ENCODE measurements around the gene DDX31.

DDX31 gene

DNA sequence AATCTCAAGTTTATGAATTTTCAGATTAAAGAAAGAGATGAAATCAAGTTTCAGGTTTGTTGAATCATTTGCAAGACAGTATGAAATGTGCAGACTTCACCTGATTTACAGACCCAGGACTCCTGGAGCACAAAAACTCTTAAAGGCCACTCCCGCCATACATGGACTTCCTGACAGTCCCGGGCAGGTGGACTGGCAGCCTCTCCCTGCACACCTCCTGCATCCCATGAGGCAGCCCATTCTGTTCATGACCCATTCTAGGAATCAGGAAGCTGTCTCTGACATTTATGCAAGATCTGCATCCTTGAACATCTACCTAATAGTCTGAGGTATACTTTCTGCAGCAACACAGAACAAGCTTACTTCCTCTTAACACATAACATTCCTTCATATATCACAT is 5.9 kb downstream of the DDX31 start:
- no peak for DNase-seq (ENCODE audit: low read depth)
- H3K4me3 ChIP-seq (replicated peaks; ENCODE audit: low read depth, low read length) = no peak overlapping the region
- TF ChIP-seq CTCF (IDR thresholded peaks at IDR 0.05; ENCODE audit: low read length, missing control alignments) = no peak

GRCh38 chr9:132663117-132663516 is 6.7 kb downstream of the DDX31 start:
- H3K4me3 ChIP-seq (replicated peaks; ENCODE audit: low read depth, low read length) = no peak overlapping the region
- TF ChIP-seq CTCF (IDR thresholded peaks at IDR 0.05; ENCODE audit: low read length, missing control alignments) = no peak
- DNase-seq (ENCODE audit: low read depth) = no peak

DNA sequence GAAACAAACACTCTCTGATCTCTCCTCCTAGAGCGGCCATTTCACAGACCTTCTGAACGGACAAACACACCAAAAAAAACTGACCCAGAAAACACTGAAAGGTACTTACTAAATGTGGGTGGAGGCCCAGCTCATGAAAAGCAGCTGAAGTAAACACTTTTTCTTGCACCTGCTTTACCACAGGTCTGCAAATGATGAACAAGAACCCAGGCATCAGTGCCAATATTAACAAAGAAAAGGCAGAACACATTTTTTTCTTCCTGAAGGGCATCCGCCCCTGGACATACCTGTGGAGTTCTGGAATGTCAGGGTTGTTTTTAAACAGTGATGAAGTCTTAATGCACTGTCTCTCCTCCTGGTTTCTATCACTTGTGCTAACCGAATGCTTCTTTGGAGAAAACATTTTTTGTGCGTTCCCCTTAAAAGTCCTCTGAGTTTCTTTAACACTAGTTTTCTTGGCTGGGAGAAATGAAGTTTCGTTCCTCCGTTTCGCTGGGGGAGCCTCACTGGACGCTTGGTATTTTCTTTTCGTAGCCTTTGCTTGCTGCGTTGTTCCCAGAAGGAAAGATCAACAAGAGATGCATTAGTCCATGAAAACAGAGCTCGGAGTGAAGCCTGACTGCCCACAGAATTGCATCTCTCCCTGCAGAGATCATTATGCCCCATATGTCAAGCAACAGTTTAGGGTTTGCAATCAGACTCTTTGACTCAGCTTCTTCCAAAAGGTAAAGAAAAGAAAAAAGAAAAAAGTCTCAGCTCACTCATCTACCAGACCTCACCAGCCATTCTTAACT is 7.4 kb downstream of the DDX31 start:
- no peak overlapping the region for H3K4me3 ChIP-seq (replicated peaks; ENCODE audit: low read depth, low read length)
- no peak for TF ChIP-seq CTCF (IDR thresholded peaks at IDR 0.05; ENCODE audit: low read length, missing control alignments)
- no peak for DNase-seq (ENCODE audit: low read depth)

- no peak for TF ChIP-seq CTCF (IDR thresholded peaks at IDR 0.05; ENCODE audit: low read length, missing control alignments)
Observed at GRCh38 chr9:132656299-132656698, 13.5 kb downstream of the DDX31 start.

GRCh38 chr9:132651259-132651658 is 18.5 kb downstream of the DDX31 start:
- peak; percentile 59 for TF ChIP-seq CTCF (IDR thresholded peaks at IDR 0.05; ENCODE audit: low read length, missing control alignments)
- peak; percentile 78 for DNase-seq (ENCODE audit: low read depth)
- H3K4me3 ChIP-seq (replicated peaks; ENCODE audit: low read depth, low read length) = no peak overlapping the region

More at GRCh38 chr9:132656299-132656698, 13.5 kb downstream of the DDX31 start:
- H3K4me3 ChIP-seq (replicated peaks; ENCODE audit: low read depth, low read length) = no peak overlapping the region
- DNase-seq (ENCODE audit: low read depth) = no peak

DNA sequence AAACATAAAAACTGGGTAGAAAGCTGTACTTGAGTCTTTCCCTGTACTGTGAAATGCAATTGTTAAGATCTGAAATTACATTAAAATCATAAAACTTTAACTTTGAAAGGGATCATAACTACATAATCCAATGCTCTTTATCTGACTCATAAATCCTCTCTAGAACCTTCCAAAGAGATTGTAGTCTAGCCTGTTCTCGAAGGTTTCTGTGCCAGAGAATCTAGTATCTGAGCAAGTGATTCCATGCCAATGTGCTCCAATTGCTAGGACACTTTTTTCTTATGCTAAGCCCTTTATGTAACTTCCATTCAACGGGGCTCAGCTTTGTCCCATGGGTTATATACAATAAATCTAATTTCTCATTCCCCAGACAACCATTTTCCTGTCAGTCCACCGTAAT is 21.1 kb downstream of the DDX31 start:
- TF ChIP-seq CTCF (IDR thresholded peaks at IDR 0.05; ENCODE audit: low read length, missing control alignments) = no peak
- no peak for DNase-seq (ENCODE audit: low read depth)
- H3K4me3 ChIP-seq (replicated peaks; ENCODE audit: low read depth, low read length) = no peak overlapping the region

GRCh38 chr9:132648283-132648682 is 21.5 kb downstream of the DDX31 start:
- no peak for TF ChIP-seq CTCF (IDR thresholded peaks at IDR 0.05; ENCODE audit: low read length, missing control alignments)
- no peak for DNase-seq (ENCODE audit: low read depth)
- no peak overlapping the region for H3K4me3 ChIP-seq (replicated peaks; ENCODE audit: low read depth, low read length)
